Liver (tissue), 3 donors: Measurements from ENCODE around the gene PASK.

ENCODE experiments used
- EGR1 ChIP-seq, 2 donors: IDR thresholded peaks; 2 replicates each; pipeline ENCODE4 v1.6.1; 2016 to 2018; ENCODE audit warnings: antibody characterized with exemption in 2 of 2, low read depth in 2 of 2
- GABPA ChIP-seq, 2 donors: IDR thresholded peaks in 1 of 2; conservative IDR thresholded peaks in 1 of 2; 2 replicates each; pipeline ENCODE4 v1.6.1; 2016; ENCODE audit warnings: antibody characterized with exemption in 2 of 2, mild to moderate bottlenecking in 1 of 2, moderate library complexity in 1 of 2
- TAF1 ChIP-seq: conservative IDR thresholded peaks from 2 replicates; pipeline ENCODE4 v1.6.1; 2016; ENCODE audit warnings: antibody characterized with exemption, mild to moderate bottlenecking
- YY1 ChIP-seq: IDR thresholded peaks from 2 replicates; pipeline ENCODE4 v1.6.1; 2016; ENCODE audit warnings: antibody characterized with exemption, mild to moderate bottlenecking
- TF ChIP-seq, protein P1 (sequence below): fragments of 150-350 bp; IDR thresholded peaks from 2 replicates; pipeline ENCODE4 v1.5.1; 2017; ENCODE audit warnings: improper control_type of control experiment, low read depth, low read length; ENCODE audit not compliant: missing input control
- TF ChIP-seq, protein P2 (sequence below): IDR thresholded peaks from 2 replicates; pipeline ENCODE4 v1.6.1; 2016; ENCODE audit warnings: antibody characterized with exemption
- TF ChIP-seq, protein P3 (sequence below): IDR thresholded peaks from 2 replicates; pipeline ENCODE4 v1.6.1; 2016; ENCODE audit warnings: antibody characterized with exemption, mild to moderate bottlenecking
- TF ChIP-seq, protein P4 (sequence below): IDR thresholded peaks from 2 replicates; pipeline ENCODE4 v1.6.1; 2016; ENCODE audit warnings: antibody characterized with exemption
- donor health status: healthy.
- donor health status: healthy.

DNA sequence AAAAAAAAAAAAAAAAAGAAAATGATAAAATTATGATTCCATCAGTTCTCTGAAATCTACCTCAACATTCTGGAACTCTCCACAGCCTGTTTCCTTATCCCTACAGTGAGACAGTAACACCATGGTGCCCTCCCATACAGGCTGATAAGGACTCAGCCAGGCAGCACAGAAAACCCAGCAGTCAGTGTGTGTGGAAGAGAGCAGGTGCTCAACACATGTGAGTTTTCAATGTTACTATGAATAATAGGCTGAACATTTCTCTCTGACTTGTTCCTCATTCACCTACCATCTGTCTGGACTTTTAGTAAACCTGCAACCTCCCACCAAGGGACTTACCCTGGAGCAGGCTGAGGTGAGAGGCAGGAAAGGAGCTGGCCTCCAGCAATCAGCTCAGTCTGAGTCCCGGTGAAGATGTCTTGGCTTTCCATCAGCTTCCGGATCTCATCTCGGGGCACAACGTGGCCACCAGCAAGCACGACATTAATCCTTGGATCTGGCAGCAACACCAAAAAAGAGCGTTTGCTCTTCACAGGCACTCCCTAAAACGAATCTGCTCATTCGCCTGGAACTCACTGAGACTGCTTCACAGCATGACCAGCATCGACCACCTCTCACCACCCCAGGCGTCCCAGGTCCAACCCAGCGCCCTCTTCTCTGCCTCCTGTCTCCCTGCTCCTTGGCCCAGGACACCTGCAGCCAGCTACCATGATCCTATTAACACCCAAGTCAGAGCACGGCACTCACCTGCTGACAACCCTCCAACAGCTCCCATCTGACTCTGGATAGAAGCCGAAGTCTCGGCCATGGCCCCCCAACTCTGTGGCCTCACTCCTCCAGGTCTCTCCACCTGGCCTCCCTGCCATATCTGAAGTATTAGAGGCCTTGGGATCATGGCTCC, 16.5 kb downstream of the PASK start:
- TF ChIP-seq, protein P1, sequence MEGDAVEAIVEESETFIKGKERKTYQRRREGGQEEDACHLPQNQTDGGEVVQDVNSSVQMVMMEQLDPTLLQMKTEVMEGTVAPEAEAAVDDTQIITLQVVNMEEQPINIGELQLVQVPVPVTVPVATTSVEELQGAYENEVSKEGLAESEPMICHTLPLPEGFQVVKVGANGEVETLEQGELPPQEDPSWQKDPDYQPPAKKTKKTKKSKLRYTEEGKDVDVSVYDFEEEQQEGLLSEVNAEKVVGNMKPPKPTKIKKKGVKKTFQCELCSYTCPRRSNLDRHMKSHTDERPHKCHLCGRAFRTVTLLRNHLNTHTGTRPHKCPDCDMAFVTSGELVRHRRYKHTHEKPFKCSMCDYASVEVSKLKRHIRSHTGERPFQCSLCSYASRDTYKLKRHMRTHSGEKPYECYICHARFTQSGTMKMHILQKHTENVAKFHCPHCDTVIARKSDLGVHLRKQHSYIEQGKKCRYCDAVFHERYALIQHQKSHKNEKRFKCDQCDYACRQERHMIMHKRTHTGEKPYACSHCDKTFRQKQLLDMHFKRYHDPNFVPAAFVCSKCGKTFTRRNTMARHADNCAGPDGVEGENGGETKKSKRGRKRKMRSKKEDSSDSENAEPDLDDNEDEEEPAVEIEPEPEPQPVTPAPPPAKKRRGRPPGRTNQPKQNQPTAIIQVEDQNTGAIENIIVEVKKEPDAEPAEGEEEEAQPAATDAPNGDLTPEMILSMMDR, result no peak
- no peak for TF ChIP-seq GABPA (IDR thresholded peaks at IDR 0.05 in 1 of 2, conservative IDR thresholded peaks at IDR 0.05 in 1 of 2)
- TF ChIP-seq, protein P2, sequence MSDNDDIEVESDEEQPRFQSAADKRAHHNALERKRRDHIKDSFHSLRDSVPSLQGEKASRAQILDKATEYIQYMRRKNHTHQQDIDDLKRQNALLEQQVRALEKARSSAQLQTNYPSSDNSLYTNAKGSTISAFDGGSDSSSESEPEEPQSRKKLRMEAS, result no peak
- TF ChIP-seq EGR1 (IDR thresholded peaks at IDR 0.05; ENCODE audit: low read depth in 2 of 2), result no peak
- TF ChIP-seq, protein P3, sequence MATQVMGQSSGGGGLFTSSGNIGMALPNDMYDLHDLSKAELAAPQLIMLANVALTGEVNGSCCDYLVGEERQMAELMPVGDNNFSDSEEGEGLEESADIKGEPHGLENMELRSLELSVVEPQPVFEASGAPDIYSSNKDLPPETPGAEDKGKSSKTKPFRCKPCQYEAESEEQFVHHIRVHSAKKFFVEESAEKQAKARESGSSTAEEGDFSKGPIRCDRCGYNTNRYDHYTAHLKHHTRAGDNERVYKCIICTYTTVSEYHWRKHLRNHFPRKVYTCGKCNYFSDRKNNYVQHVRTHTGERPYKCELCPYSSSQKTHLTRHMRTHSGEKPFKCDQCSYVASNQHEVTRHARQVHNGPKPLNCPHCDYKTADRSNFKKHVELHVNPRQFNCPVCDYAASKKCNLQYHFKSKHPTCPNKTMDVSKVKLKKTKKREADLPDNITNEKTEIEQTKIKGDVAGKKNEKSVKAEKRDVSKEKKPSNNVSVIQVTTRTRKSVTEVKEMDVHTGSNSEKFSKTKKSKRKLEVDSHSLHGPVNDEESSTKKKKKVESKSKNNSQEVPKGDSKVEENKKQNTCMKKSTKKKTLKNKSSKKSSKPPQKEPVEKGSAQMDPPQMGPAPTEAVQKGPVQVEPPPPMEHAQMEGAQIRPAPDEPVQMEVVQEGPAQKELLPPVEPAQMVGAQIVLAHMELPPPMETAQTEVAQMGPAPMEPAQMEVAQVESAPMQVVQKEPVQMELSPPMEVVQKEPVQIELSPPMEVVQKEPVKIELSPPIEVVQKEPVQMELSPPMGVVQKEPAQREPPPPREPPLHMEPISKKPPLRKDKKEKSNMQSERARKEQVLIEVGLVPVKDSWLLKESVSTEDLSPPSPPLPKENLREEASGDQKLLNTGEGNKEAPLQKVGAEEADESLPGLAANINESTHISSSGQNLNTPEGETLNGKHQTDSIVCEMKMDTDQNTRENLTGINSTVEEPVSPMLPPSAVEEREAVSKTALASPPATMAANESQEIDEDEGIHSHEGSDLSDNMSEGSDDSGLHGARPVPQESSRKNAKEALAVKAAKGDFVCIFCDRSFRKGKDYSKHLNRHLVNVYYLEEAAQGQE, result no peak
- no peak for TF ChIP-seq YY1
- TF ChIP-seq, protein P4, sequence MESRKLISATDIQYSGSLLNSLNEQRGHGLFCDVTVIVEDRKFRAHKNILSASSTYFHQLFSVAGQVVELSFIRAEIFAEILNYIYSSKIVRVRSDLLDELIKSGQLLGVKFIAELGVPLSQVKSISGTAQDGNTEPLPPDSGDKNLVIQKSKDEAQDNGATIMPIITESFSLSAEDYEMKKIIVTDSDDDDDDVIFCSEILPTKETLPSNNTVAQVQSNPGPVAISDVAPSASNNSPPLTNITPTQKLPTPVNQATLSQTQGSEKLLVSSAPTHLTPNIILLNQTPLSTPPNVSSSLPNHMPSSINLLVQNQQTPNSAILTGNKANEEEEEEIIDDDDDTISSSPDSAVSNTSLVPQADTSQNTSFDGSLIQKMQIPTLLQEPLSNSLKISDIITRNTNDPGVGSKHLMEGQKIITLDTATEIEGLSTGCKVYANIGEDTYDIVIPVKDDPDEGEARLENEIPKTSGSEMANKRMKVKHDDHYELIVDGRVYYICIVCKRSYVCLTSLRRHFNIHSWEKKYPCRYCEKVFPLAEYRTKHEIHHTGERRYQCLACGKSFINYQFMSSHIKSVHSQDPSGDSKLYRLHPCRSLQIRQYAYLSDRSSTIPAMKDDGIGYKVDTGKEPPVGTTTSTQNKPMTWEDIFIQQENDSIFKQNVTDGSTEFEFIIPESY, result no peak
- no peak for TF ChIP-seq TAF1
